GM23338 (cell line): ENCODE data around the gene MTMR3.

Experiments used
- EZH2 ChIP-seq: fragments of 200-600 bp; sonication (generic); IDR thresholded peaks from one replicate; pipeline ENCODE4 v1.8.0; 2017; ENCODE audit warnings: antibody characterized with exemption, mild to moderate bottlenecking, low read depth; ENCODE audit not compliant: unreplicated experiment
- EZH2phosphoT487 ChIP-seq: fragments of 200-600 bp; sonication (generic); IDR thresholded peaks from one replicate; pipeline ENCODE4 v1.8.1; 2018; ENCODE audit warnings: antibody characterized with exemption; ENCODE audit not compliant: unreplicated experiment
- JUNB ChIP-seq: IDR thresholded peaks from one replicate; pipeline ENCODE4 v1.6.1; 2016; ENCODE audit warnings: antibody characterized with exemption; ENCODE audit not compliant: unreplicated experiment
- POLR2AphosphoS5 ChIP-seq: IDR thresholded peaks from 2 replicates; pipeline ENCODE4 v1.6.1; 2016; ENCODE audit warnings: antibody characterized with exemption, low read depth
- ZNF331 ChIP-seq: fragments of 250-450 bp; sonication (Bioruptor Pico); IDR thresholded peaks from 2 replicates; pipeline ENCODE4 v1.5.0; 2020; ENCODE audit warnings: low read depth, mild to moderate bottlenecking, moderate library complexity
- TF ChIP-seq, protein P1 (sequence below), 2 experiments: fragments of 200-600 bp in 1 of 2; sonication (generic) in 1 of 2; conservative IDR thresholded peaks; 2 replicates each; pipeline versions ENCODE4 v1.5.1 to v1.6.1; 2016 to 2017; ENCODE audit warnings: antibody characterized with exemption in 2 of 2, low read depth in 2 of 2, mild to moderate bottlenecking in 2 of 2, moderate library complexity in 1 of 2
- TF ChIP-seq, protein P2 (sequence below): IDR thresholded peaks from one replicate; pipeline ENCODE4 v1.6.1; 2018; ENCODE audit warnings: antibody characterized with exemption; ENCODE audit not compliant: unreplicated experiment
- TF ChIP-seq, protein P3 (sequence below): IDR thresholded peaks from 2 replicates; pipeline ENCODE4 v1.6.1; 2016; ENCODE audit warnings: antibody characterized with exemption

DNA sequence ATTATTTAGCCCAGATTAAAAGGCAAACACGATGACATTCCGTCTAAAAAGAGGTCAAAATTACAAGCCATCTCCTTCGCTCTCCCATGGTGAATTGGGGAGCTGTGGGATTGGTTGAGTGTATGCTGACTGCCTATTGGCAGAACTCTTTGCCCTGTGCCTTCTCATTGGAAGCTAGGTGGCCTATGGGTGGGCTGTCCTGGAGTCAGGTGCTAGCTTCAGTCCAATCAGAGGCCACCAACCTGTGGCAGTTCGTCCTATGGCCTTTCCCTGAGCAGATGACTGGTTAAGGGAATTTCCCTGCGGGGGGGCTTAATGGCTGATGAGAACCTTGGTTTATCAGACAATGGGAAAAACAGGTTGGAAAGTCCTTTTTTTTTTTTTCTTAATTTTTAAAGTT is 3.2 kb upstream of the MTMR3 start:
- TF ChIP-seq POLR2AphosphoS5 (no peak), EZH2 (no peak), ZNF331 (no peak), EZH2phosphoT487 (no peak), JUNB (no peak)
- TF ChIP-seq, protein P1, sequence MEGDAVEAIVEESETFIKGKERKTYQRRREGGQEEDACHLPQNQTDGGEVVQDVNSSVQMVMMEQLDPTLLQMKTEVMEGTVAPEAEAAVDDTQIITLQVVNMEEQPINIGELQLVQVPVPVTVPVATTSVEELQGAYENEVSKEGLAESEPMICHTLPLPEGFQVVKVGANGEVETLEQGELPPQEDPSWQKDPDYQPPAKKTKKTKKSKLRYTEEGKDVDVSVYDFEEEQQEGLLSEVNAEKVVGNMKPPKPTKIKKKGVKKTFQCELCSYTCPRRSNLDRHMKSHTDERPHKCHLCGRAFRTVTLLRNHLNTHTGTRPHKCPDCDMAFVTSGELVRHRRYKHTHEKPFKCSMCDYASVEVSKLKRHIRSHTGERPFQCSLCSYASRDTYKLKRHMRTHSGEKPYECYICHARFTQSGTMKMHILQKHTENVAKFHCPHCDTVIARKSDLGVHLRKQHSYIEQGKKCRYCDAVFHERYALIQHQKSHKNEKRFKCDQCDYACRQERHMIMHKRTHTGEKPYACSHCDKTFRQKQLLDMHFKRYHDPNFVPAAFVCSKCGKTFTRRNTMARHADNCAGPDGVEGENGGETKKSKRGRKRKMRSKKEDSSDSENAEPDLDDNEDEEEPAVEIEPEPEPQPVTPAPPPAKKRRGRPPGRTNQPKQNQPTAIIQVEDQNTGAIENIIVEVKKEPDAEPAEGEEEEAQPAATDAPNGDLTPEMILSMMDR (conservative IDR thresholded peaks at IDR 0.05; ENCODE audit: low read depth in 2 of 2), result no peak
- TF ChIP-seq, protein P2, sequence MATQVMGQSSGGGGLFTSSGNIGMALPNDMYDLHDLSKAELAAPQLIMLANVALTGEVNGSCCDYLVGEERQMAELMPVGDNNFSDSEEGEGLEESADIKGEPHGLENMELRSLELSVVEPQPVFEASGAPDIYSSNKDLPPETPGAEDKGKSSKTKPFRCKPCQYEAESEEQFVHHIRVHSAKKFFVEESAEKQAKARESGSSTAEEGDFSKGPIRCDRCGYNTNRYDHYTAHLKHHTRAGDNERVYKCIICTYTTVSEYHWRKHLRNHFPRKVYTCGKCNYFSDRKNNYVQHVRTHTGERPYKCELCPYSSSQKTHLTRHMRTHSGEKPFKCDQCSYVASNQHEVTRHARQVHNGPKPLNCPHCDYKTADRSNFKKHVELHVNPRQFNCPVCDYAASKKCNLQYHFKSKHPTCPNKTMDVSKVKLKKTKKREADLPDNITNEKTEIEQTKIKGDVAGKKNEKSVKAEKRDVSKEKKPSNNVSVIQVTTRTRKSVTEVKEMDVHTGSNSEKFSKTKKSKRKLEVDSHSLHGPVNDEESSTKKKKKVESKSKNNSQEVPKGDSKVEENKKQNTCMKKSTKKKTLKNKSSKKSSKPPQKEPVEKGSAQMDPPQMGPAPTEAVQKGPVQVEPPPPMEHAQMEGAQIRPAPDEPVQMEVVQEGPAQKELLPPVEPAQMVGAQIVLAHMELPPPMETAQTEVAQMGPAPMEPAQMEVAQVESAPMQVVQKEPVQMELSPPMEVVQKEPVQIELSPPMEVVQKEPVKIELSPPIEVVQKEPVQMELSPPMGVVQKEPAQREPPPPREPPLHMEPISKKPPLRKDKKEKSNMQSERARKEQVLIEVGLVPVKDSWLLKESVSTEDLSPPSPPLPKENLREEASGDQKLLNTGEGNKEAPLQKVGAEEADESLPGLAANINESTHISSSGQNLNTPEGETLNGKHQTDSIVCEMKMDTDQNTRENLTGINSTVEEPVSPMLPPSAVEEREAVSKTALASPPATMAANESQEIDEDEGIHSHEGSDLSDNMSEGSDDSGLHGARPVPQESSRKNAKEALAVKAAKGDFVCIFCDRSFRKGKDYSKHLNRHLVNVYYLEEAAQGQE, result no peak
- TF ChIP-seq, protein P3, sequence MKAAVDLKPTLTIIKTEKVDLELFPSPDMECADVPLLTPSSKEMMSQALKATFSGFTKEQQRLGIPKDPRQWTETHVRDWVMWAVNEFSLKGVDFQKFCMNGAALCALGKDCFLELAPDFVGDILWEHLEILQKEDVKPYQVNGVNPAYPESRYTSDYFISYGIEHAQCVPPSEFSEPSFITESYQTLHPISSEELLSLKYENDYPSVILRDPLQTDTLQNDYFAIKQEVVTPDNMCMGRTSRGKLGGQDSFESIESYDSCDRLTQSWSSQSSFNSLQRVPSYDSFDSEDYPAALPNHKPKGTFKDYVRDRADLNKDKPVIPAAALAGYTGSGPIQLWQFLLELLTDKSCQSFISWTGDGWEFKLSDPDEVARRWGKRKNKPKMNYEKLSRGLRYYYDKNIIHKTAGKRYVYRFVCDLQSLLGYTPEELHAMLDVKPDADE, result no peak
